K562 (cell line): Measurements from ENCODE around the gene SLC20A1. TPM values are rescaled to one million over a fixed set of nuclear protein-coding genes. Genes with fewer than 3 reads are reported as not detected.

ENCODE experiments used
- BCL6 ChIP-seq: fragments of 250-450 bp; sonication (Bioruptor Pico); IDR thresholded peaks from 2 replicates; pipeline ENCODE4 v1.4.0; 2020
- CBFB ChIP-seq: sonication (generic); formaldehyde crosslinking; IDR thresholded peaks from 2 replicates; pipeline ENCODE4 v1.4.0; 2020; ENCODE audit warnings: mild to moderate bottlenecking, missing genetic modification reagents
- GTF2F1 ChIP-seq: IDR thresholded peaks from 2 replicates; pipeline ENCODE4 v1.6.1; 2011; ENCODE audit warnings: low read depth, low read length, improper control_type of control experiment
- HEY1 ChIP-seq: fragments of 250-450 bp; sonication (Bioruptor Pico); IDR thresholded peaks from 2 replicates; pipeline ENCODE4 v1.5.0; 2020; ENCODE audit warnings: mild to moderate bottlenecking, moderate library complexity, borderline replicate concordance
- KLF16 ChIP-seq: IDR thresholded peaks from 2 replicates; pipeline ENCODE4 v1.6.1; 2016; ENCODE audit warnings: antibody characterized with exemption
- L3MBTL2 ChIP-seq: fragments of 450-650 bp; IDR thresholded peaks from 2 replicates; pipeline ENCODE4 v1.6.1; 2016; ENCODE audit warnings: mild to moderate bottlenecking, moderate library complexity
- MTA1 ChIP-seq: fragments of 450-650 bp; IDR thresholded peaks from 2 replicates; pipeline ENCODE4 v1.6.1; 2017; ENCODE audit warnings: borderline replicate concordance
- SOX6 ChIP-seq: fragments of 450-650 bp; IDR thresholded peaks from 2 replicates; pipeline ENCODE4 v1.6.1; 2014; ENCODE audit warnings: mild to moderate bottlenecking
- TCF7 ChIP-seq: sonication (generic); IDR thresholded peaks from 2 replicates; pipeline ENCODE4 v1.6.1; 2016; ENCODE audit warnings: antibody characterized with exemption, borderline replicate concordance
- XRCC5 ChIP-seq: fragments of 200-400 bp; formaldehyde crosslinking; IDR thresholded peaks from 2 replicates; pipeline ENCODE4 v1.6.1; 2017; ENCODE audit warnings: low read depth, mild to moderate bottlenecking, low read length
- ZBTB5 ChIP-seq: fragments of 450-650 bp; IDR thresholded peaks from 2 replicates; pipeline ENCODE4 v1.6.1; 2017; ENCODE audit warnings: antibody characterized with exemption
- ZBTB7A ChIP-seq: IDR thresholded peaks from 2 replicates; pipeline ENCODE4 v1.6.1; 2011; ENCODE audit warnings: low read depth, mild to moderate bottlenecking, low read length, moderate library complexity, borderline replicate concordance; ENCODE audit not compliant: control insufficient read depth
- ZNF354B ChIP-seq: fragments of 250-450 bp; sonication (Bioruptor Pico); IDR thresholded peaks from 2 replicates; pipeline ENCODE4 v1.4.0; 2020
- ZNF436 ChIP-seq: fragments of 250-450, 450-650 bp; sonication (Bioruptor Pico); formaldehyde crosslinking; IDR thresholded peaks from 2 replicates; pipeline ENCODE4 v1.7.0; 2020; ENCODE audit warnings: mild to moderate bottlenecking
- ZNF668 ChIP-seq: fragments of 250-450 bp; sonication (Bioruptor Pico); IDR thresholded peaks from 2 replicates; pipeline ENCODE4 v1.8.0; 2022; ENCODE audit warnings: mild to moderate bottlenecking, inconsistent platforms
- polyA plus RNA-seq, 8 experiments: library from polyadenylated mRNA; depleted of rRNA in 4 of 8; stranded (reverse) in 5 of 8; unstranded in 3 of 8; fragments of >200 nt; fragmentation: Nextera tagmentation in 2 of 8; fragmentation: Illumina TruSeq in 1 of 8; extraction: Ambion mirVana in 2 of 8; extraction: Trizol in 1 of 8; gene quantifications; 2 replicates each; pipeline versions ENCODE4 v1.2.1 to v1.2.3, GENCODE V29; 2011 to 2014; ENCODE audit warnings: inconsistent platforms in 1 of 8, missing spikeins in 1 of 8
- total RNA-seq, 7 experiments: library from RNA; depleted of rRNA in 6 of 7; stranded (reverse); fragments of >200 nt in 6 of 7; fragmentation: Illumina TruSeq in 2 of 7; extraction: Trizol in 2 of 7; gene quantifications; 2 replicates each; pipeline versions ENCODE4 v1.2.1 to v1.2.3, GENCODE V29; 2011 to 2021; ENCODE audit warnings: low replicate concordance in 1 of 7
- TF ChIP-seq, protein P1 (sequence below): IDR thresholded peaks from 2 replicates; pipeline ENCODE4 v1.6.1; 2014; ENCODE audit warnings: antibody characterized with exemption
- TF ChIP-seq, protein P2 (sequence below): fragments of 200-600 bp; sonication (generic); IDR thresholded peaks from one replicate; pipeline ENCODE4 v1.6.1; 2012; ENCODE audit warnings: mild to moderate bottlenecking, low read depth, low read length, inconsistent platforms

Gene SLC20A1
- total and polyA plus RNA-seq, 9 of the 15 experiments (the other 6 are each of a cell fraction or from before 2014, with no cell fraction given): 53.8 to 150 (median 74.7) TPM

GRCh38 chr2:112622528-112622849 is 23.2 kb upstream of the SLC20A1 start (continued):
- 0 out of 2 replicates have a peak, but pooled peaks have one; percentile 43 for TF ChIP-seq MTA1
- no peak for TF ChIP-seq ZNF668 (CRISPR knock-in tag)
- 0 out of 2 replicates have a peak, but pooled peaks have one; percentile 32 for TF ChIP-seq SOX6
- TF ChIP-seq, protein P1, sequence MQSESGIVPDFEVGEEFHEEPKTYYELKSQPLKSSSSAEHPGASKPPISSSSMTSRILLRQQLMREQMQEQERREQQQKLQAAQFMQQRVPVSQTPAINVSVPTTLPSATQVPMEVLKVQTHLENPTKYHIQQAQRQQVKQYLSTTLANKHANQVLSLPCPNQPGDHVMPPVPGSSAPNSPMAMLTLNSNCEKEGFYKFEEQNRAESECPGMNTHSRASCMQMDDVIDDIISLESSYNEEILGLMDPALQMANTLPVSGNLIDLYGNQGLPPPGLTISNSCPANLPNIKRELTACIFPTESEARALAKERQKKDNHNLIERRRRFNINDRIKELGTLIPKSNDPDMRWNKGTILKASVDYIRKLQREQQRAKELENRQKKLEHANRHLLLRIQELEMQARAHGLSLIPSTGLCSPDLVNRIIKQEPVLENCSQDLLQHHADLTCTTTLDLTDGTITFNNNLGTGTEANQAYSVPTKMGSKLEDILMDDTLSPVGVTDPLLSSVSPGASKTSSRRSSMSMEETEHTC: no peak
- no peak for TF ChIP-seq XRCC5
- no peak for TF ChIP-seq ZNF436 (CRISPR knock-in tag)
- no peak for TF ChIP-seq HEY1 (CRISPR knock-in tag)
- TF ChIP-seq TCF7: no peak
- TF ChIP-seq, protein P2, sequence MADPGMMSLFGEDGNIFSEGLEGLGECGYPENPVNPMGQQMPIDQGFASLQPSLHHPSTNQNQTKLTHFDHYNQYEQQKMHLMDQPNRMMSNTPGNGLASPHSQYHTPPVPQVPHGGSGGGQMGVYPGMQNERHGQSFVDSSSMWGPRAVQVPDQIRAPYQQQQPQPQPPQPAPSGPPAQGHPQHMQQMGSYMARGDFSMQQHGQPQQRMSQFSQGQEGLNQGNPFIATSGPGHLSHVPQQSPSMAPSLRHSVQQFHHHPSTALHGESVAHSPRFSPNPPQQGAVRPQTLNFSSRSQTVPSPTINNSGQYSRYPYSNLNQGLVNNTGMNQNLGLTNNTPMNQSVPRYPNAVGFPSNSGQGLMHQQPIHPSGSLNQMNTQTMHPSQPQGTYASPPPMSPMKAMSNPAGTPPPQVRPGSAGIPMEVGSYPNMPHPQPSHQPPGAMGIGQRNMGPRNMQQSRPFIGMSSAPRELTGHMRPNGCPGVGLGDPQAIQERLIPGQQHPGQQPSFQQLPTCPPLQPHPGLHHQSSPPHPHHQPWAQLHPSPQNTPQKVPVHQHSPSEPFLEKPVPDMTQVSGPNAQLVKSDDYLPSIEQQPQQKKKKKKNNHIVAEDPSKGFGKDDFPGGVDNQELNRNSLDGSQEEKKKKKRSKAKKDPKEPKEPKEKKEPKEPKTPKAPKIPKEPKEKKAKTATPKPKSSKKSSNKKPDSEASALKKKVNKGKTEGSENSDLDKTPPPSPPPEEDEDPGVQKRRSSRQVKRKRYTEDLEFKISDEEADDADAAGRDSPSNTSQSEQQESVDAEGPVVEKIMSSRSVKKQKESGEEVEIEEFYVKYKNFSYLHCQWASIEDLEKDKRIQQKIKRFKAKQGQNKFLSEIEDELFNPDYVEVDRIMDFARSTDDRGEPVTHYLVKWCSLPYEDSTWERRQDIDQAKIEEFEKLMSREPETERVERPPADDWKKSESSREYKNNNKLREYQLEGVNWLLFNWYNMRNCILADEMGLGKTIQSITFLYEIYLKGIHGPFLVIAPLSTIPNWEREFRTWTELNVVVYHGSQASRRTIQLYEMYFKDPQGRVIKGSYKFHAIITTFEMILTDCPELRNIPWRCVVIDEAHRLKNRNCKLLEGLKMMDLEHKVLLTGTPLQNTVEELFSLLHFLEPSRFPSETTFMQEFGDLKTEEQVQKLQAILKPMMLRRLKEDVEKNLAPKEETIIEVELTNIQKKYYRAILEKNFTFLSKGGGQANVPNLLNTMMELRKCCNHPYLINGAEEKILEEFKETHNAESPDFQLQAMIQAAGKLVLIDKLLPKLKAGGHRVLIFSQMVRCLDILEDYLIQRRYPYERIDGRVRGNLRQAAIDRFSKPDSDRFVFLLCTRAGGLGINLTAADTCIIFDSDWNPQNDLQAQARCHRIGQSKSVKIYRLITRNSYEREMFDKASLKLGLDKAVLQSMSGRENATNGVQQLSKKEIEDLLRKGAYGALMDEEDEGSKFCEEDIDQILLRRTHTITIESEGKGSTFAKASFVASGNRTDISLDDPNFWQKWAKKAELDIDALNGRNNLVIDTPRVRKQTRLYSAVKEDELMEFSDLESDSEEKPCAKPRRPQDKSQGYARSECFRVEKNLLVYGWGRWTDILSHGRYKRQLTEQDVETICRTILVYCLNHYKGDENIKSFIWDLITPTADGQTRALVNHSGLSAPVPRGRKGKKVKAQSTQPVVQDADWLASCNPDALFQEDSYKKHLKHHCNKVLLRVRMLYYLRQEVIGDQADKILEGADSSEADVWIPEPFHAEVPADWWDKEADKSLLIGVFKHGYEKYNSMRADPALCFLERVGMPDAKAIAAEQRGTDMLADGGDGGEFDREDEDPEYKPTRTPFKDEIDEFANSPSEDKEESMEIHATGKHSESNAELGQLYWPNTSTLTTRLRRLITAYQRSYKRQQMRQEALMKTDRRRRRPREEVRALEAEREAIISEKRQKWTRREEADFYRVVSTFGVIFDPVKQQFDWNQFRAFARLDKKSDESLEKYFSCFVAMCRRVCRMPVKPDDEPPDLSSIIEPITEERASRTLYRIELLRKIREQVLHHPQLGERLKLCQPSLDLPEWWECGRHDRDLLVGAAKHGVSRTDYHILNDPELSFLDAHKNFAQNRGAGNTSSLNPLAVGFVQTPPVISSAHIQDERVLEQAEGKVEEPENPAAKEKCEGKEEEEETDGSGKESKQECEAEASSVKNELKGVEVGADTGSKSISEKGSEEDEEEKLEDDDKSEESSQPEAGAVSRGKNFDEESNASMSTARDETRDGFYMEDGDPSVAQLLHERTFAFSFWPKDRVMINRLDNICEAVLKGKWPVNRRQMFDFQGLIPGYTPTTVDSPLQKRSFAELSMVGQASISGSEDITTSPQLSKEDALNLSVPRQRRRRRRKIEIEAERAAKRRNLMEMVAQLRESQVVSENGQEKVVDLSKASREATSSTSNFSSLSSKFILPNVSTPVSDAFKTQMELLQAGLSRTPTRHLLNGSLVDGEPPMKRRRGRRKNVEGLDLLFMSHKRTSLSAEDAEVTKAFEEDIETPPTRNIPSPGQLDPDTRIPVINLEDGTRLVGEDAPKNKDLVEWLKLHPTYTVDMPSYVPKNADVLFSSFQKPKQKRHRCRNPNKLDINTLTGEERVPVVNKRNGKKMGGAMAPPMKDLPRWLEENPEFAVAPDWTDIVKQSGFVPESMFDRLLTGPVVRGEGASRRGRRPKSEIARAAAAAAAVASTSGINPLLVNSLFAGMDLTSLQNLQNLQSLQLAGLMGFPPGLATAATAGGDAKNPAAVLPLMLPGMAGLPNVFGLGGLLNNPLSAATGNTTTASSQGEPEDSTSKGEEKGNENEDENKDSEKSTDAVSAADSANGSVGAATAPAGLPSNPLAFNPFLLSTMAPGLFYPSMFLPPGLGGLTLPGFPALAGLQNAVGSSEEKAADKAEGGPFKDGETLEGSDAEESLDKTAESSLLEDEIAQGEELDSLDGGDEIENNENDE: no peak
- TF ChIP-seq KLF16: no peak
- TF ChIP-seq GTF2F1: no peak
- TF ChIP-seq ZBTB5: no peak
- no peak for TF ChIP-seq ZBTB7A
- TF ChIP-seq ZNF354B (CRISPR knock-in tag): no peak
- no peak for TF ChIP-seq BCL6 (CRISPR knock-in tag)
- TF ChIP-seq CBFB (CRISPR knock-in tag): no peak
- TF ChIP-seq L3MBTL2: 0 out of 2 replicates have a peak, but pooled peaks have one; percentile 18
